HepG2 (cell line): ENCODE measurements around the gene PSMD4. TPM values are rescaled to one million over a fixed set of nuclear protein-coding genes. Genes with fewer than 3 reads are reported as not detected.

ENCODE experiments used
- DPF2 ChIP-seq: sonication (generic); formaldehyde crosslinking; IDR thresholded peaks from 2 replicates; pipeline ENCODE4 v1.4.0; 2020; ENCODE audit warnings: mild to moderate bottlenecking, low read depth, missing genetic modification reagents, borderline replicate concordance
- EZH2 ChIP-seq: conservative IDR thresholded peaks from 2 replicates; pipeline ENCODE4 v1.6.1; 2012; ENCODE audit warnings: mild to moderate bottlenecking, low read depth, low read length, moderate library complexity
- HNRNPK ChIP-seq: fragments of 200-400 bp; formaldehyde crosslinking; IDR thresholded peaks from 2 replicates; pipeline ENCODE4 v1.6.1; 2018; ENCODE audit warnings: low read length, low read depth, moderate library complexity, mild to moderate bottlenecking; ENCODE audit not compliant: poor library complexity, severe bottlenecking
- KLF9 ChIP-seq: IDR thresholded peaks from 2 replicates; pipeline ENCODE4 v1.6.1; 2016; ENCODE audit warnings: low read depth
- KMT2B ChIP-seq: IDR thresholded peaks from 2 replicates; pipeline ENCODE4 v1.6.1; 2016; ENCODE audit warnings: missing genetic modification reagents, missing compliant biosample characterization
- RAD51 ChIP-seq: fragments of 450-650 bp; IDR thresholded peaks from 2 replicates; pipeline ENCODE4 v1.6.1; 2016; ENCODE audit warnings: borderline replicate concordance
- SOX5 ChIP-seq: IDR thresholded peaks from 2 replicates; pipeline ENCODE4 v1.6.1; 2016; ENCODE audit warnings: borderline replicate concordance
- TAF15 ChIP-seq: fragments of 200-400 bp; formaldehyde crosslinking; IDR thresholded peaks from one replicate; pipeline ENCODE4 v1.6.1; 2018; ENCODE audit warnings: mild to moderate bottlenecking, low read depth, low read length; ENCODE audit not compliant: poor library complexity, severe bottlenecking
- ZFP1 ChIP-seq: IDR thresholded peaks from 2 replicates; pipeline ENCODE4 v1.6.1; 2016
- ZNF317 ChIP-seq: sonication (generic); formaldehyde crosslinking; IDR thresholded peaks from 2 replicates; pipeline ENCODE4 v1.5.0; 2020; ENCODE audit warnings: mild to moderate bottlenecking, missing genetic modification reagents
- ZNF326 ChIP-seq: sonication (generic); formaldehyde crosslinking; IDR thresholded peaks from 2 replicates; pipeline ENCODE4 v1.4.0; 2020; ENCODE audit warnings: missing genetic modification reagents, borderline replicate concordance
- ZNF337 ChIP-seq: sonication (generic); formaldehyde crosslinking; IDR thresholded peaks from 2 replicates; pipeline ENCODE4 v1.5.1; 2020; ENCODE audit warnings: missing genetic modification reagents, low read depth, mild to moderate bottlenecking, borderline replicate concordance
- ZNF350 ChIP-seq: sonication (generic); formaldehyde crosslinking; IDR thresholded peaks from 2 replicates; pipeline ENCODE4 v1.4.0; 2020; ENCODE audit warnings: mild to moderate bottlenecking, low read depth, missing genetic modification reagents, borderline replicate concordance
- ZNF432 ChIP-seq: sonication (generic); formaldehyde crosslinking; IDR thresholded peaks from 2 replicates; pipeline ENCODE4 v1.5.0; 2020; ENCODE audit warnings: missing genetic modification reagents, mild to moderate bottlenecking, borderline replicate concordance
- polyA plus RNA-seq, 8 experiments: library from polyadenylated mRNA; depleted of rRNA in 3 of 8; stranded (reverse) in 7 of 8; unstranded in 1 of 8; fragments of >200 nt; fragmentation: Illumina TruSeq in 4 of 8; extraction: Trizol in 4 of 8; gene quantifications; 2 replicates each; pipeline versions ENCODE4 v1.2.1 to v1.2.3, GENCODE V29; 2011 to 2016; ENCODE audit warnings: low read depth in 4 of 8, missing spikeins in 1 of 8, mixed read lengths in 1 of 8; ENCODE audit not compliant: insufficient read depth in 1 of 8
- total RNA-seq, 5 experiments: library from RNA; depleted of rRNA; stranded (reverse); fragments of >200 nt; fragmentation: Illumina TruSeq; extraction: Trizol; gene quantifications; 2 replicates each; pipeline ENCODE4 v1.2.3, GENCODE V29; 2016; ENCODE audit warnings: low read depth in 1 of 5
- TF ChIP-seq, protein P1 (sequence below): sonication (generic); formaldehyde crosslinking; IDR thresholded peaks from 2 replicates; pipeline ENCODE4 v1.5.0; 2020; ENCODE audit warnings: mild to moderate bottlenecking, missing genetic modification reagents, borderline replicate concordance
- TF ChIP-seq, protein P2 (sequence below): sonication (generic); formaldehyde crosslinking; IDR thresholded peaks from 2 replicates; pipeline ENCODE4 v1.5.0; 2020; ENCODE audit warnings: mild to moderate bottlenecking, missing genetic modification reagents
- TF ChIP-seq, protein P3 (sequence below): sonication (generic); formaldehyde crosslinking; IDR thresholded peaks from 2 replicates; pipeline ENCODE4 v1.8.0; 2022; ENCODE audit warnings: low read depth, missing genetic modification reagents
- TF ChIP-seq, protein P4 (sequence below): sonication (generic); formaldehyde crosslinking; IDR thresholded peaks from 2 replicates; pipeline ENCODE4 v1.4.0; 2020; ENCODE audit warnings: missing genetic modification reagents, mild to moderate bottlenecking, borderline replicate concordance
- TF ChIP-seq, protein P5 (sequence below): sonication (generic); formaldehyde crosslinking; IDR thresholded peaks from 2 replicates; pipeline ENCODE4 v1.4.0; 2020; ENCODE audit warnings: mild to moderate bottlenecking, missing genetic modification reagents, borderline replicate concordance

PSMD4 gene
- total and polyA plus RNA-seq, 2 of the 13 experiments (the other 11 are each of a cell fraction or from before 2014, with no cell fraction given), result 194 to 243 TPM

DNA sequence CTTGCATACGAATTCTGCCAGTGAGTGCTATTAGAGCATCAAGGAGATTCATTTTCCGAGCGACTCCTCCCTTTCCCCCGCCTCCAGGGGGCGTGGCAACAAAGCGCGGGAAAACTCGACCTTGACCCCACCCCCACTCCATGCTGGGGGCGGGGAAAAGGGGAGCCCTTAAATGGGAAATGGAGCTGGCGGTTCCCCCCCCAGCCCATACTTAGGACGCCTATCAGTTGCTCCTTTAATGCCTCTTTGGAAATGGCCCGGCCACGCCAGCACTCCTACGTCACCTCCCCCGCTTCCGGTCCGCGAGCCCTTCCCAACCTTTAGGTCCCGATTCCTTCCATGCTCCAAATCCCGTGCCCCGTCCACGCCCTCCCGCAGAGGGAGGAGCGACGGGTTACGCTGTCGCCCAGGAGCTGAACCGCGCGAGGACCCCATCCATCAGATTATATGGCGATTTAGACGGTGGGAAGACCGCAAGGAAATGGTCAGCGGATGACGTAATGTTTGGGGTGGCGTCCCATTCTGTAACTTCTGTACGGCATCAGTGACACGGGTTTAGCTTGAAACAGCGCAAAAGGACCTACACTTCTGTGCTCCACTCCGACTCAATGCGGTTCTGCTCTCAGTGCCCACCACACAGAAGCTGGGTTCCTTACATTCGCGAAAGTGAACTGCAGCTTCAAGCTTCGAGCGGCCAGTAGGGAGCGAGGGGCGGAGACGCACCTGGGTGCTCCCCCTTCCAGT lies 26.9 kb downstream of the PSMD4 start (continued):
- TF ChIP-seq DPF2 (CRISPR knock-in tag), result 0 out of 2 replicates have a peak, but pooled peaks have one; percentile 18
- TF ChIP-seq, protein P1, sequence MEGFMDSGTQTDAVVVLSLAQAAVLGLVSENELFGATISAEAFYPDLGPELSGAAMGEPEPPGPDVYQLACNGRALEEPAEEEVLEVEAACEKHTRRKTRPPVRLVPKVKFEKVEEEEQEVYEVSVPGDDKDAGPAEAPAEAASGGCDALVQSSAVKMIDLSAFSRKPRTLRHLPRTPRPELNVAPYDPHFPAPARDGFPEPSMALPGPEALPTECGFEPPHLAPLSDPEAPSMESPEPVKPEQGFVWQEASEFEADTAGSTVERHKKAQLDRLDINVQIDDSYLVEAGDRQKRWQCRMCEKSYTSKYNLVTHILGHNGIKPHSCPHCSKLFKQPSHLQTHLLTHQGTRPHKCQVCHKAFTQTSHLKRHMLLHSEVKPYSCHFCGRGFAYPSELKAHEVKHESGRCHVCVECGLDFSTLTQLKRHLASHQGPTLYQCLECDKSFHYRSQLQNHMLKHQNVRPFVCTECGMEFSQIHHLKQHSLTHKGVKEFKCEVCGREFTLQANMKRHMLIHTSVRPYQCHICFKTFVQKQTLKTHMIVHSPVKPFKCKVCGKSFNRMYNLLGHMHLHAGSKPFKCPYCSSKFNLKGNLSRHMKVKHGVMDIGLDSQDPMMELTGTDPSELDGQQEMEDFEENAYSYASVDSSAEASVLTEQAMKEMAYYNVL (CRISPR knock-in tag), result 0 out of 2 replicates have a peak, but pooled peaks have one; percentile 7
- TF ChIP-seq SOX5 (CRISPR knock-in tag), result no peak
- TF ChIP-seq ZNF317, result no peak
- no peak for TF ChIP-seq TAF15
- peak; percentile 47; the same call in 1 of the 2 replicates for TF ChIP-seq ZFP1 (CRISPR knock-in tag)
- no peak for TF ChIP-seq EZH2
- TF ChIP-seq KLF9, result no peak
- peak; percentile 79 for TF ChIP-seq ZNF350 (CRISPR knock-in tag)
- no peak for TF ChIP-seq RAD51
- no peak for TF ChIP-seq ZNF337
- TF ChIP-seq, protein P2, sequence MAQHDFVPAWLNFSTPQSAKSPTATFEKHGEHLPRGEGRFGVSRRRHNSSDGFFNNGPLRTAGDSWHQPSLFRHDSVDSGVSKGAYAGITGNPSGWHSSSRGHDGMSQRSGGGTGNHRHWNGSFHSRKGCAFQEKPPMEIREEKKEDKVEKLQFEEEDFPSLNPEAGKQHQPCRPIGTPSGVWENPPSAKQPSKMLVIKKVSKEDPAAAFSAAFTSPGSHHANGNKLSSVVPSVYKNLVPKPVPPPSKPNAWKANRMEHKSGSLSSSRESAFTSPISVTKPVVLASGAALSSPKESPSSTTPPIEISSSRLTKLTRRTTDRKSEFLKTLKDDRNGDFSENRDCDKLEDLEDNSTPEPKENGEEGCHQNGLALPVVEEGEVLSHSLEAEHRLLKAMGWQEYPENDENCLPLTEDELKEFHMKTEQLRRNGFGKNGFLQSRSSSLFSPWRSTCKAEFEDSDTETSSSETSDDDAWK, result no peak
- peak; percentile 73 for TF ChIP-seq KMT2B (CRISPR knock-in tag)
- TF ChIP-seq ZNF326 (CRISPR knock-in tag), result no peak
- TF ChIP-seq HNRNPK, result no peak
- TF ChIP-seq, protein P3, sequence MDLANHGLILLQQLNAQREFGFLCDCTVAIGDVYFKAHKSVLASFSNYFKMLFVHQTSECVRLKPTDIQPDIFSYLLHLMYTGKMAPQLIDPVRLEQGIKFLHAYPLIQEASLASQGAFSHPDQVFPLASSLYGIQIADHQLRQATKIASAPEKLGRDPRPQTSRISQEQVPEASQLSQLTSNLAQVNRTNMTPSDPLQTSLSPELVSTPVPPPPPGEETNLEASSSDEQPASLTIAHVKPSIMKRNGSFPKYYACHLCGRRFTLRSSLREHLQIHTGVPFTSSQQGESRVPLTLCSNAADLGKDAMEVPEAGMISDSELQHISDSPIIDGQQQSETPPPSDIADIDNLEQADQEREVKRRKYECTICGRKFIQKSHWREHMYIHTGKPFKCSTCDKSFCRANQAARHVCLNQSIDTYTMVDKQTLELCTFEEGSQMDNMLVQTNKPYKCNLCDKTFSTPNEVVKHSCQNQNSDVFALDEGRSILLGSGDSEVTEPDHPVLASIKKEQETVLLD (CRISPR knock-in tag), result peak; percentile 64; the same call in 1 of the 2 replicates
- TF ChIP-seq, protein P4, sequence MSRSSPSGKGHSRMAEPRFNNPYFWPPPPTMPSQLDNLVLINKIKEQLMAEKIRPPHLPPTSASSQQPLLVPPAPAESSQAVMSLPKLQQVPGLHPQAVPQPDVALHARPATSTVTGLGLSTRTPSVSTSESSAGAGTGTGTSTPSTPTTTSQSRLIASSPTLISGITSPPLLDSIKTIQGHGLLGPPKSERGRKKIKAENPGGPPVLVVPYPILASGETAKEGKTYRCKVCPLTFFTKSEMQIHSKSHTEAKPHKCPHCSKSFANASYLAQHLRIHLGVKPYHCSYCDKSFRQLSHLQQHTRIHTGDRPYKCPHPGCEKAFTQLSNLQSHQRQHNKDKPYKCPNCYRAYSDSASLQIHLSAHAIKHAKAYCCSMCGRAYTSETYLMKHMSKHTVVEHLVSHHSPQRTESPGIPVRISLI (CRISPR knock-in tag), result peak; percentile 21; the same call in 1 of the 2 replicates
- TF ChIP-seq ZNF432 (CRISPR knock-in tag), result no peak
- TF ChIP-seq, protein P5, sequence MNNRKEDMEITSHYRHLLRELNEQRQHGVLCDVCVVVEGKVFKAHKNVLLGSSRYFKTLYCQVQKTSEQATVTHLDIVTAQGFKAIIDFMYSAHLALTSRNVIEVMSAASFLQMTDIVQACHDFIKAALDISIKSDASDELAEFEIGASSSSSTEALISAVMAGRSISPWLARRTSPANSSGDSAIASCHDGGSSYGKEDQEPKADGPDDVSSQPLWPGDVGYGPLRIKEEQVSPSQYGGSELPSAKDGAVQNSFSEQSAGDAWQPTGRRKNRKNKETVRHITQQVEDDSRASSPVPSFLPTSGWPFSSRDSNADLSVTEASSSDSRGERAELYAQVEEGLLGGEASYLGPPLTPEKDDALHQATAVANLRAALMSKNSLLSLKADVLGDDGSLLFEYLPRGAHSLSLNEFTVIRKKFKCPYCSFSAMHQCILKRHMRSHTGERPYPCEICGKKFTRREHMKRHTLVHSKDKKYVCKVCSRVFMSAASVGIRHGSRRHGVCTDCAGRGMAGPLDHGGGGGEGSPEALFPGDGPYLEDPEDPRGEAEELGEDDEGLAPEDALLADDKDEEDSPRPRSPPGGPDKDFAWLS (CRISPR knock-in tag), result no peak
